Kidney (tissue), 14 donors: ENCODE results near the gene FHIP2A. TPM values are rescaled to one million over a fixed set of nuclear protein-coding genes. Genes with fewer than 3 reads are reported as not detected.
"Not testable (repeated sequence)": the region's sequence is repeated elsewhere in the genome, so short reads cannot be mapped to it uniquely, and the experiment has no call there.

Experiments used
- DNase-seq, 5 donors: peaks; one replicate each; pipeline ENCODE4 v3.0.0-alpha.2; 2013 to 2020
- FAIRE-seq: peaks from 2 replicates; lab custom pipeline; 2012; peaks lifted over from hg19 to GRCh38; lab: Jason Lieb, UNC
- H3K27ac ChIP-seq, 2 donors: one replicate each; pipeline ENCODE4 v1.7.0; 2013; ENCODE audit warnings: low read depth in 2 of 2, low read length in 2 of 2, inconsistent platforms in 1 of 2
- H3K27me3 ChIP-seq: one replicate; pipeline ENCODE4 v1.7.1; 2013; ENCODE audit warnings: low read length, inconsistent platforms; ENCODE audit not compliant: control insufficient read depth, insufficient read depth
- H3K36me3 ChIP-seq, 3 donors: one replicate each; pipeline versions ENCODE4 v1.7.0 to v1.7.1; 2013; ENCODE audit warnings: low read length in 3 of 3, control low read depth in 1 of 3, inconsistent platforms in 1 of 3; ENCODE audit not compliant: insufficient read depth in 3 of 3, control insufficient read depth in 2 of 3
- H3K4me1 ChIP-seq, 3 donors: one replicate each; pipeline versions ENCODE4 v1.7.0 to v1.7.1; 2013; ENCODE audit warnings: low read length in 3 of 3, inconsistent platforms in 1 of 3, low read depth in 1 of 3; ENCODE audit not compliant: control insufficient read depth in 2 of 3, insufficient read depth in 2 of 3
- H3K4me3 ChIP-seq, 3 donors: one replicate each; pipeline versions ENCODE4 v1.7.0 to v1.8.1; 2013; ENCODE audit warnings: low read length in 3 of 3, control low read depth in 1 of 3, inconsistent platforms in 1 of 3
- H3K9ac ChIP-seq, 3 donors: one replicate each; pipeline versions ENCODE4 v1.7.0 to v1.7.1; 2013; ENCODE audit warnings: low read length in 3 of 3, control low read depth in 1 of 3, inconsistent platforms in 1 of 3
- H3K9me3 ChIP-seq, 3 donors: one replicate each; pipeline versions ENCODE4 v1.7.0 to v1.7.1; 2013; ENCODE audit warnings: low read length in 3 of 3, control low read depth in 1 of 3, inconsistent platforms in 1 of 3; ENCODE audit not compliant: control insufficient read depth in 2 of 3, insufficient read depth in 1 of 3
- CTCF ChIP-seq: IDR thresholded peaks from 3 replicates; pipeline ENCODE4 v1.5.1; 2012; ENCODE audit warnings: mild to moderate bottlenecking, moderate library complexity, borderline replicate concordance; ENCODE audit not compliant: insufficient read depth; ENCODE audit errors: extremely low read depth
- intact Hi-C: fragments of 100-400 bp; cut with DNase I; formaldehyde crosslinking; loops from one replicate; pipeline ENCODE4 v1.11.1; 2022
- polyA plus RNA-seq: library from polyadenylated mRNA; stranded (reverse); fragments of 350-450 nt; fragmentation: Illumina TruSeq; extraction: RNeasy Lipid Tissue Mini Kit (QIAGEN cat#74804); gene quantifications from one replicate; pipeline ENCODE4 v1.2.3, GENCODE V29; 2014; ENCODE audit warnings: low read depth, low replicate concordance; ENCODE audit not compliant: insufficient read depth
- total RNA-seq: library from RNA; stranded (reverse); fragmentation: NEBNext Ultra II Directional; extraction: Animal tissue kit (Norgen Biotek cat#: 25700); gene quantifications from one replicate; pipeline ENCODE4 v1.2.1, GENCODE V29; 2021
- donor health status: control.
- donor health status: control.
- donor health status: control.
- donor health status: control.
- donor health status: control.
- donor health status: DM: yes; HTN: yes; CAD: no.
- donor health status: Normal renal cell carcinoma (clear cell type).

Gene FHIP2A
- total and polyA plus RNA-seq, 2 donors from 2014 or later: 5.2 to 26.2 TPM

- intact Hi-C loops: no loop called here
- DNase-seq (no peak), FAIRE-seq (no peak)
- Histone ChIP-seq H3K27me3 (no peaks in the 10 kb centered on the region), H3K4me1 (no peaks in the 10 kb centered on the region), H3K9ac (no peak overlapping the region), H3K36me3 (peaks cover 9 to 30% (median 29%) of the 10 kb centered on the region in 3 donors), H3K9me3 (no peaks in the 10 kb centered on the region), H3K4me3 (no peak overlapping the region), H3K27ac (no peak overlapping the region)
- TF ChIP-seq CTCF: no peak
Measured at GRCh38 chr10:114839901-114840300, 18.3 kb downstream of the FHIP2A start.

DNA sequence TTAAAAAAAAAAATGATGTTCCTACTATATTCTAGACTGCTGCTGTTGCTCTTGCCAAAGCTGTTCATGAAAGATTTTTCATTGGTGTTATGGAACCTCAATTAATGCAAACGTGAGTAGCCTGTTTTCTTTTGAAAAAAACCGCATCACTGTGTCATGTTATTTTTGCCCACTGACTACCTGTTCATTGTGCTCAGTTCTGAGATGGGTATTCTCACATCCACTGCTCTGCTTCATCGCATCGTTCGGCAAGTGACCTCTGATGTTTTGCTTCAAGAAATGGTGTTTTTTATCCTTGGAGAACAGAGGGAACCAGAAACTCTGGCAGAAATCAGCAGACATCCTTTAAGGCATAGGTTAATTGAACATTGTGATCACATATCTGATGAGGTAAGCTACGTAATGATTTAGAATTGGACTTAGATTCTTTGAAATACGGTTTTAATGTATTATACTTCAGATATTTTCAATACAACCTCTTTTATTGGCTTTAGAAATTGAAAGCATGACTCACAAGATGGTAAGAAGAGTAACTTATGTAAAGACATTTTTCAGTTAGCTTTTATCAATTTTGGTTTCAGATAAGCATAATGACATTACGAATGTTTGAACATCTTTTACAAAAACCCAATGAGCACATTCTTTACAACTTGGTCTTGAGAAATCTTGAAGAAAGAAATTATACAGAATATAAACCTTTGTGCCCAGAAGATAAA is 24.6 kb downstream of the FHIP2A start:
- no peak for TF ChIP-seq CTCF
- Histone ChIP-seq H3K9ac (no peak overlapping the region), H3K27ac (no peak overlapping the region), H3K27me3 (no peaks in the 10 kb centered on the region), H3K9me3 (no peaks in the 10 kb centered on the region), H3K4me1 (no peaks in the 10 kb centered on the region), H3K36me3 (peaks cover 14 to 40% (median 24%) of the 10 kb centered on the region in 3 donors), H3K4me3 (no peak overlapping the region)
- DNase-seq (no peak), FAIRE-seq (no peak)
- intact Hi-C loops: no loop called here

- intact Hi-C loops, H3K4me3 ChIP-seq, H3K9ac ChIP-seq, H3K4me1 ChIP-seq, FAIRE-seq, DNase-seq, H3K27me3 ChIP-seq, H3K27ac ChIP-seq, H3K9me3 ChIP-seq: not testable (repeated sequence)
- peaks cover 14 to 45% (median 29%) of the 10 kb centered on the region in 3 donors for H3K36me3 ChIP-seq
Measured at GRCh38 chr10:114847517-114847916, 25.9 kb downstream of the FHIP2A start.

DNA sequence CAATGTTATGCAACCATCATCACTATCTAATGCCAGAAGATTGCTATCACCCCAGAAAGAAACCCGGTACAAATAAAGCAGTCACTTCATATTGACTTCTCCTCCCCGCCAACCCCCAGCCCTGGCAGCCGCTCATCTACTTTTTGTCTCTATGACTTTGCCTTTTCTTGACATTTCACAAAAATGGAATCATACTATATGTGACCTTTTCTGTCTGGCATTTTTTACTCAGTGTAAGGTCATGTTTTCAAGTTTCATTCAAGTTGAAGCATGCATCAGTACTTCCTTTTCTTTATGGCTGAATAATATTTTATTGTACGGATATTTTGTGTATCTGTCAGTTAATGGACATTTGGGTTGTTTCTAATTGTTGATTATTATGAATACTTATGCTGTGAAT is 28.1 kb downstream of the FHIP2A start:
- intact Hi-C loops: no loop called here
- Histone ChIP-seq H3K36me3 (peaks cover 20 to 35% (median 21%) of the 10 kb centered on the region in 3 donors), H3K4me3 (no peak overlapping the region), H3K27ac (no peak overlapping the region), H3K4me1 (no peaks in the 10 kb centered on the region), H3K9me3 (no peaks in the 10 kb centered on the region), H3K9ac (no peak overlapping the region), H3K27me3 (no peaks in the 10 kb centered on the region)
- FAIRE-seq (no peak), DNase-seq (no peak)
- TF ChIP-seq CTCF: no peak
